Measurements from ENCODE around the gene PTPRF. TPM values are rescaled to one million over a fixed set of nuclear protein-coding genes. Genes with fewer than 3 reads are reported as not detected.
A peak's percentile ranks its signal among the peaks of the same experiment; 100 is the strongest.

Gene PTPRF
- total and polyA plus RNA-seq, 4 donors = 40.0 to 160 (median 92.1) TPM

DNA sequence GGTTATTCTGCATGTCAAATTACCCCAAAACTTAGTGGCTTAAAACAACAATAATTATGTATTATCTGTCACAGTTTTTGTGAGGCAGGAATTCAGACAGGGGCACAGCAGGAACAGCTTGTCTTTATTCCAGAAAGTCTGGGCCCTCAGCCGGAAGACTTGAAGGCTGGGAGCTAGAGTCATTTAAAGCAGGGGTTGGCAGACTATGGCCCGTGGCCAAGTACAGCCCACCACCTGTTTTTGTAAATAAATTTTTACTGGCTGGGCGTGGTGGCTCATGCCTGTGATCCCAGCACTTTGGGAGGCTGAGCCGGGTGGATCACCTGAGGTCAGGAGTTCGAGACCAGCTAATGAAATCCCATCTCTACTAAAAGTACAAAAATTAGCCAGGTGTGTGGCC is 79.7 kb downstream of the PTPRF start:
- TF ChIP-seq CTCF (IDR thresholded peaks at IDR 0.05; ENCODE audit: control extremely low read depth, extremely low read depth) = no peak
- peaks cover 0 to 38% (median 4%) of the 10 kb centered on the region in 4 donors for H3K36me3 ChIP-seq (ENCODE audit: control insufficient read depth in 4 of 4, insufficient read depth in 4 of 4, low read length in 4 of 4)
- WGBS, 2 donors = 86 to 90% methylated on average over 5 of the region's 5 CpGs

DNA sequence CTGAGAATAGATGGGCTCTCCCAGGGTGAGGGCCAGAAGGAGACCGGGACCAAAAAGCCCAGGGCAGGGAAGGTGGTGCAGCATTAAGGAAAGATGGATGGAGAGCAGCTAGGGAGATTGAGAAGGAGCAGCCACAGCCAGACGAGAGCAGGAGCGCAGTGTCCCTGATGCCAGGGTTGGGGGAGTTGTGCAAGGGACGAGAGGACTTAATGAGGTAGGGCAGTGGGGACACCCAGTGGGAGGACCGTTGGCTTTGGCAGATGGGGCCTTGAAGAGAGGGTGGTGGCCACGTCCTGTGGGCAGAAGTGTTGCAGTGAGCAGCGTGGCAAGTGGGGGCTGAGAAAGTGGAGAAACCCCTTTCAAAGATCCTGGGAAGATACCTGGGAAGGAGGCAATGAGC is 81.3 kb downstream of the PTPRF start:
- no peak overlapping the region for H3K27ac ChIP-seq (ENCODE audit: low read depth in 1 of 2, low read length in 1 of 2)
- H3K9me3 ChIP-seq (ENCODE audit: control insufficient read depth in 4 of 4, insufficient read depth in 3 of 4, low read length in 3 of 4) = peaks cover 0 to 1% (median 0%) of the 10 kb centered on the region in 4 donors
- H3K36me3 ChIP-seq (ENCODE audit: control insufficient read depth in 4 of 4, insufficient read depth in 4 of 4, low read length in 4 of 4) = peaks cover 0 to 29% (median 4%) of the 10 kb centered on the region in 4 donors
- no peak overlapping the region for H3K9ac ChIP-seq (ENCODE audit: insufficient read depth in 1 of 2, low read length in 2 of 2)
- DNase-seq = peak in 2 of 3 donors; percentile 13 to 15
- 71 to 72% methylated on average over 7 of the region's 7 CpGs for WGBS, 2 donors
- no peaks in the 10 kb centered on the region for H3K27me3 ChIP-seq (ENCODE audit: control insufficient read depth in 3 of 3, insufficient read depth in 3 of 3, low read length in 2 of 3)
- no peak overlapping the region for H3K4me3 ChIP-seq
- no peak for ATAC-seq (ENCODE audit: insufficient read depth, low FRiP score)
- no peaks in the 10 kb centered on the region for H3K4me1 ChIP-seq (ENCODE audit: control insufficient read depth in 5 of 5, insufficient read depth in 5 of 5, low read length in 5 of 5)
- no peak for TF ChIP-seq CTCF (IDR thresholded peaks at IDR 0.05; ENCODE audit: control extremely low read depth, extremely low read depth)

More for the DNA sequence above, 79.7 kb downstream of the PTPRF start:
- H3K4me3 ChIP-seq = no peak overlapping the region
- ATAC-seq (ENCODE audit: insufficient read depth, low FRiP score) = no peak
- peaks cover 0 to 1% (median 0%) of the 10 kb centered on the region in 4 donors for H3K9me3 ChIP-seq (ENCODE audit: control insufficient read depth in 4 of 4, insufficient read depth in 3 of 4, low read length in 3 of 4)
- H3K9ac ChIP-seq (ENCODE audit: insufficient read depth in 1 of 2, low read length in 2 of 2) = no peak overlapping the region
- DNase-seq = no peak
- no peak overlapping the region for H3K27ac ChIP-seq (ENCODE audit: low read depth in 1 of 2, low read length in 1 of 2)
- H3K4me1 ChIP-seq (ENCODE audit: control insufficient read depth in 5 of 5, insufficient read depth in 5 of 5, low read length in 5 of 5) = no peaks in the 10 kb centered on the region
- no peaks in the 10 kb centered on the region for H3K27me3 ChIP-seq (ENCODE audit: control insufficient read depth in 3 of 3, insufficient read depth in 3 of 3, low read length in 2 of 3)

- H3K9me3 ChIP-seq (ENCODE audit: control insufficient read depth in 4 of 4, insufficient read depth in 3 of 4, low read length in 3 of 4) = peaks cover 0 to 1% (median 0%) of the 10 kb centered on the region in 4 donors
- no peak overlapping the region for H3K4me3 ChIP-seq
- DNase-seq (no peak), ATAC-seq (ENCODE audit: insufficient read depth, low FRiP score) (no peak)
- TF ChIP-seq CTCF (IDR thresholded peaks at IDR 0.05; ENCODE audit: control extremely low read depth, extremely low read depth) = no peak
- H3K4me1 ChIP-seq (ENCODE audit: control insufficient read depth in 5 of 5, insufficient read depth in 5 of 5, low read length in 5 of 5) = no peaks in the 10 kb centered on the region
- H3K27ac ChIP-seq (ENCODE audit: low read depth in 1 of 2, low read length in 1 of 2) = no peak overlapping the region
- no peaks in the 10 kb centered on the region for H3K27me3 ChIP-seq (ENCODE audit: control insufficient read depth in 3 of 3, insufficient read depth in 3 of 3, low read length in 2 of 3)
- peaks cover 0 to 27% (median 4%) of the 10 kb centered on the region in 4 donors for H3K36me3 ChIP-seq (ENCODE audit: control insufficient read depth in 4 of 4, insufficient read depth in 4 of 4, low read length in 4 of 4)
- H3K9ac ChIP-seq (ENCODE audit: insufficient read depth in 1 of 2, low read length in 2 of 2) = no peak overlapping the region
- WGBS, 2 donors = 88 to 91% methylated on average over 15 of the region's 15 CpGs
Observed at GRCh38 chr1:43612406-43612805, 81.7 kb downstream of the PTPRF start.
